ENCODE measurements around the gene RASGEF1C.

Gene RASGEF1C

GRCh38 chr5:180097163-180097894 is 111.7 kb downstream of the RASGEF1C start:
- H4K20me1 ChIP-seq (ENCODE audit: low read depth, low read length), result no peaks in the 10 kb centered on the region
- H3K27ac ChIP-seq (ENCODE audit: low read depth, low read length), result no peak overlapping the region
- H3K79me2 ChIP-seq (ENCODE audit: insufficient read depth, low read length), result no peaks in the 10 kb centered on the region
- H3K36me3 ChIP-seq (ENCODE audit: low read length), result no peaks in the 10 kb centered on the region
- no peak overlapping the region for H3K9ac ChIP-seq (ENCODE audit: low read length)
- H3K9me2 ChIP-seq (replicated peaks; ENCODE audit: insufficient read depth, low read length), result no peaks in the 10 kb centered on the region
- no peak overlapping the region for H3K4me3 ChIP-seq (ENCODE audit: insufficient read depth, low read length, poor library complexity, severe bottlenecking)
- H3K9me3 ChIP-seq (ENCODE audit: insufficient read depth, low read length), result no peaks in the 10 kb centered on the region
- H3K27me3 ChIP-seq (ENCODE audit: low read length), result no peaks in the 10 kb centered on the region
- TF ChIP-seq EZH2phosphoT487 (conservative IDR thresholded peaks at IDR 0.05; ENCODE audit: low read length) (no peak), CTCF (IDR thresholded peaks at IDR 0.05; ENCODE audit: insufficient read depth, low read length, poor library complexity, severe bottlenecking) (no peak)
- no peaks in the 10 kb centered on the region for H3F3A ChIP-seq (ENCODE audit: insufficient read depth)
- no peak overlapping the region for H3K4me2 ChIP-seq (ENCODE audit: low read depth, low read length, poor library complexity, severe bottlenecking)
- H2AFZ ChIP-seq (ENCODE audit: low read depth, low read length, severe bottlenecking), result no peak overlapping the region

GRCh38 chr5:180096616-180097015 is 112.4 kb downstream of the RASGEF1C start:
- Histone ChIP-seq H3K4me3 (ENCODE audit: insufficient read depth, low read length, poor library complexity, severe bottlenecking) (no peak overlapping the region), H3K9me2 (replicated peaks; ENCODE audit: insufficient read depth, low read length) (no peaks in the 10 kb centered on the region), H4K20me1 (ENCODE audit: low read depth, low read length) (no peaks in the 10 kb centered on the region), H3K36me3 (ENCODE audit: low read length) (no peaks in the 10 kb centered on the region), H3K9me3 (ENCODE audit: insufficient read depth, low read length) (no peaks in the 10 kb centered on the region), H3F3A (ENCODE audit: insufficient read depth) (no peaks in the 10 kb centered on the region), H2AFZ (ENCODE audit: low read depth, low read length, severe bottlenecking) (no peak overlapping the region), H3K27ac (ENCODE audit: low read depth, low read length) (no peak overlapping the region), H3K27me3 (ENCODE audit: low read length) (no peaks in the 10 kb centered on the region), H3K9ac (ENCODE audit: low read length) (no peak overlapping the region), H3K4me2 (ENCODE audit: low read depth, low read length, poor library complexity, severe bottlenecking) (no peak overlapping the region), H3K79me2 (ENCODE audit: insufficient read depth, low read length) (no peaks in the 10 kb centered on the region)
- TF ChIP-seq CTCF (IDR thresholded peaks at IDR 0.05; ENCODE audit: insufficient read depth, low read length, poor library complexity, severe bottlenecking) (no peak), EZH2phosphoT487 (conservative IDR thresholded peaks at IDR 0.05; ENCODE audit: low read length) (no peak)

GRCh38 chr5:180095545-180095944 is 113.5 kb downstream of the RASGEF1C start:
- no peaks in the 10 kb centered on the region for H3K9me2 ChIP-seq (replicated peaks; ENCODE audit: insufficient read depth, low read length)
- no peak overlapping the region for H3K4me3 ChIP-seq (ENCODE audit: insufficient read depth, low read length, poor library complexity, severe bottlenecking)
- no peaks in the 10 kb centered on the region for H3K79me2 ChIP-seq (ENCODE audit: insufficient read depth, low read length)
- no peaks in the 10 kb centered on the region for H4K20me1 ChIP-seq (ENCODE audit: low read depth, low read length)
- H2AFZ ChIP-seq (ENCODE audit: low read depth, low read length, severe bottlenecking), result no peak overlapping the region
- TF ChIP-seq CTCF (IDR thresholded peaks at IDR 0.05; ENCODE audit: insufficient read depth, low read length, poor library complexity, severe bottlenecking) (no peak), EZH2phosphoT487 (conservative IDR thresholded peaks at IDR 0.05; ENCODE audit: low read length) (no peak)
- H3K9me3 ChIP-seq (ENCODE audit: insufficient read depth, low read length), result no peaks in the 10 kb centered on the region
- no peak overlapping the region for H3K9ac ChIP-seq (ENCODE audit: low read length)
- no peaks in the 10 kb centered on the region for H3K36me3 ChIP-seq (ENCODE audit: low read length)
- no peak overlapping the region for H3K27ac ChIP-seq (ENCODE audit: low read depth, low read length)
- H3F3A ChIP-seq (ENCODE audit: insufficient read depth), result no peaks in the 10 kb centered on the region
- H3K27me3 ChIP-seq (ENCODE audit: low read length), result no peaks in the 10 kb centered on the region
- no peak overlapping the region for H3K4me2 ChIP-seq (ENCODE audit: low read depth, low read length, poor library complexity, severe bottlenecking)
